Head of caudate nucleus (tissue), 42 donors: ENCODE results near the gene MAML2.

ENCODE experiments used
- DNase-seq, 42 donors: peaks; one replicate each; pipeline versions ENCODE4 v3.0.0 to v3.0.0-alpha.2; 2020 to 2021; ENCODE audit warnings: mixed read lengths in 7 of 42
- intact Hi-C: fragments of 100-400 bp; cut with DNase I; formaldehyde crosslinking; loops from one replicate; pipeline ENCODE4 v1.15.0; 2022

The MAML2 gene

GRCh38 chr11:96341211-96342013 is 1.6 kb downstream of the MAML2 start:
- intact Hi-C loops: loop anchor here (5.0 kb wide), 2 partner anchors 99 to 289 kb away; no protein-coding TSS in a partner anchor

GRCh38 chr11:96340555-96340885 is 2.5 kb downstream of the MAML2 start:
- intact Hi-C loops: loop anchor here (5.0 kb wide), 2 partner anchors 98 to 288 kb away; no protein-coding TSS in a partner anchor
- no peak for DNase-seq

More at GRCh38 chr11:96341211-96342013, 1.6 kb downstream of the MAML2 start:
- peak in 39 of 42 donors; percentile 21 to 77 (median 53) for DNase-seq

- intact Hi-C loops: loop anchor here (5.0 to 10.0 kb wide), 3 partner anchors 75 to 288 kb away; no protein-coding TSS in a partner anchor
- peak in 20 of 42 donors; percentile 7 to 70 (median 34) for DNase-seq
Measured at GRCh38 chr11:96339706-96340554, 3.1 kb downstream of the MAML2 start.

GRCh38 chr11:96338910-96339705 is 3.9 kb downstream of the MAML2 start:
- intact Hi-C loops: loop anchor here (10.0 kb wide), 1 partner anchor 74 kb away; no protein-coding TSS in a partner anchor
- DNase-seq: peak; percentile 60 to 92 (median 80)

GRCh38 chr11:96337541-96338431 is 5.2 kb downstream of the MAML2 start:
- DNase-seq: peak in 14 of 42 donors; percentile 18 to 66 (median 34)
- intact Hi-C loops: loop anchor here (10.0 kb wide), 1 partner anchor 73 kb away; no protein-coding TSS in a partner anchor

GRCh38 chr11:96335388-96335787 is 7.6 kb downstream of the MAML2 start:
- DNase-seq: no peak
- intact Hi-C loops: loop anchor here (10.0 kb wide), 1 partner anchor 71 kb away; no protein-coding TSS in a partner anchor

GRCh38 chr11:96334219-96334618 is 8.8 kb downstream of the MAML2 start:
- intact Hi-C loops: loop anchor here (10.0 kb wide), 1 partner anchor 69 kb away; no protein-coding TSS in a partner anchor
- DNase-seq: no peak

- DNase-seq: no peak
- intact Hi-C loops: loop anchor here (10.0 kb wide), 1 partner anchor 68 kb away; no protein-coding TSS in a partner anchor
Measured at GRCh38 chr11:96333191-96333719, 9.7 kb downstream of the MAML2 start.

- DNase-seq: no peak
- intact Hi-C loops: loop anchor here (10.0 kb wide), 1 partner anchor 67 kb away; no protein-coding TSS in a partner anchor
Measured at GRCh38 chr11:96332126-96332771, 10.7 kb downstream of the MAML2 start.

- intact Hi-C loops: loop anchor here (10.0 kb wide), 1 partner anchor 67 kb away; no protein-coding TSS in a partner anchor
- no peak for DNase-seq
Measured at GRCh38 chr11:96331699-96332116, 11.3 kb downstream of the MAML2 start.

- DNase-seq: no peak
- intact Hi-C loops: loop anchor here (10.0 kb wide), 1 partner anchor 66 kb away; no protein-coding TSS in a partner anchor
Measured at GRCh38 chr11:96330511-96330859, 12.5 kb downstream of the MAML2 start.

GRCh38 chr11:96329855-96330510 is 13.0 kb downstream of the MAML2 start:
- intact Hi-C loops: loop anchor here (10.0 kb wide), 1 partner anchor 65 kb away; no protein-coding TSS in a partner anchor

GRCh38 chr11:96329419-96329818 is 13.6 kb downstream of the MAML2 start:
- no peak for DNase-seq
- intact Hi-C loops: no loop called here

More at GRCh38 chr11:96329855-96330510, 13.0 kb downstream of the MAML2 start:
- DNase-seq: no peak

- intact Hi-C loops: no loop called here
- peak in 1 of 42 donors; percentile 50 for DNase-seq
Measured at GRCh38 chr11:96328395-96329010, 14.5 kb downstream of the MAML2 start.

GRCh38 chr11:96326959-96327358 is 16.0 kb downstream of the MAML2 start:
- intact Hi-C loops: no loop called here
- DNase-seq: no peak

- intact Hi-C loops: no loop called here
- DNase-seq: no peak
Measured at GRCh38 chr11:96324912-96325311, 18.1 kb downstream of the MAML2 start.
